H1 (cell line): ENCODE data around the gene UNC13D. TPM values are rescaled to one million over a fixed set of nuclear protein-coding genes. Genes with fewer than 3 reads are reported as not detected.
"Not testable (repeated sequence)": the region's sequence is repeated elsewhere in the genome, so short reads cannot be mapped to it uniquely, and the experiment has no call there.

Experiments used
- CTCF ChIA-PET: fragments of 300-600 bp; sonication (Branson Sonifier 250); formaldehyde crosslinking; loops from one replicate; lab custom pipeline; 2021; ENCODE audit not compliant: partially characterized antibody; lab: Charles Lee
- POLR2A ChIA-PET: fragments of 300-600 bp; sonication (Branson Sonifier 250); formaldehyde crosslinking; loops from one replicate; lab custom pipeline; 2021; ENCODE audit warnings: inconsistent platforms; ENCODE audit not compliant: partially characterized antibody; lab: Charles Lee
- DNase-seq, 2 experiments: peaks; one replicate each; pipeline versions ENCODE4 v3.0.0 to v3.0.0-alpha.2; 2010 to 2022; ENCODE audit warnings: low spot score in 2 of 2, low read depth in 1 of 2, mixed read lengths in 1 of 2
- FAIRE-seq: peaks from 2 replicates; lab custom pipeline; 2011; peaks lifted over from hg19 to GRCh38; lab: Jason Lieb, UNC
- H2AFZ ChIP-seq: 2 replicates; pipeline ENCODE4 v1.8.1; 2012; ENCODE audit warnings: low read length, inconsistent platforms
- H2AK5ac ChIP-seq: 2 replicates; pipeline ENCODE4 v1.6.1; 2013; ENCODE audit warnings: low read depth, low read length
- H2BK120ac ChIP-seq: replicated peaks from 2 replicates; pipeline ENCODE3; 2013; ENCODE audit warnings: low read depth, low read length, inconsistent platforms
- H2BK12ac ChIP-seq: 2 replicates; pipeline ENCODE4 v1.6.1; 2013; ENCODE audit warnings: low read depth, low read length
- H2BK15ac ChIP-seq: 2 replicates; pipeline ENCODE4 v1.6.1; 2013; ENCODE audit warnings: low read length
- H2BK20ac ChIP-seq: 2 replicates; pipeline ENCODE4 v1.6.1; 2013; ENCODE audit warnings: low read length
- H2BK5ac ChIP-seq: 2 replicates; pipeline ENCODE4 v1.6.1; 2013; ENCODE audit warnings: low read depth, low read length
- H3K14ac ChIP-seq: 2 replicates; pipeline ENCODE4 v1.6.1; 2013; ENCODE audit warnings: inconsistent platforms; ENCODE audit not compliant: insufficient read length
- H3K18ac ChIP-seq: 2 replicates; pipeline ENCODE4 v1.6.1; 2013; ENCODE audit warnings: low read length; ENCODE audit errors: extremely low read depth
- H3K23ac ChIP-seq: 2 replicates; pipeline ENCODE4 v1.6.1; 2013; ENCODE audit warnings: inconsistent platforms; ENCODE audit not compliant: insufficient read length
- H3K23me2 ChIP-seq: 2 replicates; pipeline ENCODE4 v1.6.1; 2013; ENCODE audit warnings: low read depth, low read length
- H3K27ac ChIP-seq: 2 replicates; pipeline ENCODE4 v1.6.1; 2011; ENCODE audit warnings: low read depth, low read length, inconsistent platforms
- H3K27me3 ChIP-seq, 4 experiments: replicated peaks in 1 of 4; 1 replicate in 1 of 4; 2 replicates in 3 of 4; pipeline versions ENCODE4 v1.6.1 to v1.8.1; 2011 to 2013; ENCODE audit warnings: low read length in 3 of 4, mild to moderate bottlenecking in 3 of 4, inconsistent platforms in 2 of 4, mixed read lengths in 2 of 4, moderate library complexity in 1 of 4; ENCODE audit not compliant: control insufficient read depth in 3 of 4, insufficient read depth in 3 of 4; ENCODE audit errors: extremely low read depth in 1 of 4
- H3K36me3 ChIP-seq, 4 experiments: 2 replicates each; pipeline versions ENCODE4 v1.6.1 to v1.8.1; 2011 to 2013; ENCODE audit warnings: mild to moderate bottlenecking in 4 of 4, low read length in 3 of 4, moderate library complexity in 2 of 4, control low read depth in 1 of 4, inconsistent platforms in 1 of 4; ENCODE audit not compliant: insufficient read depth in 4 of 4, control insufficient read depth in 2 of 4
- H3K4ac ChIP-seq: replicated peaks from 2 replicates; pipeline ENCODE3; 2013; ENCODE audit warnings: low read length, low read depth, mixed read lengths, inconsistent platforms; ENCODE audit not compliant: insufficient read length
- H3K4me1 ChIP-seq, 4 experiments: replicated peaks in 1 of 4; 1 replicate in 1 of 4; 2 replicates in 3 of 4; pipeline versions ENCODE4 v1.6.1 to v1.8.1; 2011 to 2013; ENCODE audit warnings: low read length in 3 of 4, inconsistent platforms in 2 of 4, mixed read lengths in 1 of 4; ENCODE audit not compliant: insufficient read depth in 4 of 4, control insufficient read depth in 3 of 4
- H3K4me2 ChIP-seq, 2 experiments: 2 replicates each; pipeline versions ENCODE4 v1.6.1 to v1.8.1; 2011 to 2013; ENCODE audit warnings: low read depth in 2 of 2, low read length in 2 of 2, control low read depth in 1 of 2, inconsistent platforms in 1 of 2, mild to moderate bottlenecking in 1 of 2; ENCODE audit not compliant: insufficient read depth in 1 of 2
- H3K4me3 ChIP-seq, 4 experiments: fragments of 200-600, 300-600 bp in 1 of 4; sonication (generic), shearing (Covaris generic), sonication (Bioruptor Twin) in 1 of 4; 2 replicates each; pipeline versions ENCODE4 v1.5.1 to v1.8.1; 2011 to 2016; ENCODE audit warnings: low read length in 4 of 4, low read depth in 3 of 4, control low read depth in 2 of 4, inconsistent platforms in 2 of 4, mild to moderate bottlenecking in 2 of 4, mixed read lengths in 1 of 4, moderate library complexity in 1 of 4; ENCODE audit not compliant: insufficient read depth in 2 of 4; ENCODE audit errors: extremely low read depth in 1 of 4
- H3K56ac ChIP-seq: replicated peaks from 2 replicates; pipeline ENCODE3; 2013; ENCODE audit warnings: low read depth, mild to moderate bottlenecking, mixed read lengths, low read length, inconsistent platforms; ENCODE audit not compliant: insufficient read length
- H3K79me1 ChIP-seq: 2 replicates; pipeline ENCODE4 v1.6.1; 2013; ENCODE audit warnings: low read depth, low read length, control low read depth
- H3K79me2 ChIP-seq, 2 experiments: 2 replicates each; pipeline versions ENCODE4 v1.6.1 to v1.8.1; 2012 to 2013; ENCODE audit warnings: low read length in 2 of 2, mild to moderate bottlenecking in 2 of 2, inconsistent platforms in 1 of 2; ENCODE audit not compliant: insufficient read depth in 2 of 2, control insufficient read depth in 1 of 2
- H3K9ac ChIP-seq, 4 experiments: replicated peaks in 1 of 4; 1 replicate in 1 of 4; 2 replicates in 3 of 4; pipeline versions ENCODE4 v1.6.1 to v1.8.1; 2011 to 2013; ENCODE audit warnings: low read depth in 3 of 4, low read length in 3 of 4, control low read depth in 2 of 4, mild to moderate bottlenecking in 2 of 4, moderate library complexity in 2 of 4, inconsistent platforms in 1 of 4; ENCODE audit errors: extremely low read depth in 1 of 4
- H3K9me3 ChIP-seq, 2 experiments: 2 replicates each; pipeline versions ENCODE4 v1.6.1 to v1.8.1; 2012 to 2013; ENCODE audit warnings: mild to moderate bottlenecking in 2 of 2, moderate library complexity in 2 of 2, control low read depth in 1 of 2, inconsistent platforms in 1 of 2, low read depth in 1 of 2, low read length in 1 of 2, mixed read lengths in 1 of 2; ENCODE audit not compliant: insufficient read depth in 2 of 2
- H4K20me1 ChIP-seq, 2 experiments: replicated peaks in 1 of 2; 2 replicates each; pipeline versions ENCODE3 to v1.8.1; 2011 to 2013; ENCODE audit warnings: inconsistent platforms in 2 of 2, low read length in 2 of 2, mild to moderate bottlenecking in 1 of 2; ENCODE audit not compliant: insufficient read depth in 2 of 2, control insufficient read depth in 1 of 2
- H4K5ac ChIP-seq: 2 replicates; pipeline ENCODE4 v1.6.1; 2013; ENCODE audit warnings: low read length, low read depth, mixed read lengths, inconsistent platforms; ENCODE audit not compliant: insufficient read length
- H4K8ac ChIP-seq: 2 replicates; pipeline ENCODE4 v1.8.0; 2013; ENCODE audit warnings: mild to moderate bottlenecking, moderate library complexity, low read length, inconsistent platforms; ENCODE audit not compliant: insufficient read depth; ENCODE audit errors: extremely low read depth
- H4K91ac ChIP-seq: replicated peaks from 2 replicates; pipeline ENCODE3; 2013; ENCODE audit warnings: low read length, mixed read lengths, inconsistent platforms; ENCODE audit not compliant: insufficient read length
- WGBS, 2 experiments: shearing (Covaris generic) in 1 of 2; methylation state at CpG; one replicate each; pipeline versions ENCODE4 v1.1.6 to v1.1.7; 2013 to 2015; ENCODE audit warnings: low lambda C conversion rate in 2 of 2, mixed read lengths in 2 of 2, inconsistent platforms in 1 of 2, low coverage in 1 of 2, missing lambda C conversion rate in 1 of 2; ENCODE audit not compliant: insufficient replicate concordance in 2 of 2, insufficient coverage in 1 of 2, insufficient read length in 1 of 2; ENCODE audit errors: extremely low coverage in 1 of 2, missing lambda C conversion rate in 1 of 2; 5-methylcytosine and 5-hydroxymethylcytosine counted together
- polyA plus RNA-seq, 7 experiments: library from polyadenylated mRNA; depleted of rRNA in 3 of 7; stranded (reverse) in 5 of 7; unstranded in 2 of 7; fragments of >200 nt in 5 of 7; fragments of 200-250 nt in 2 of 7; gene quantifications; 1 replicate in 5 of 7; 2 replicates in 1 of 7; 4 replicates in 1 of 7; pipeline versions ENCODE4 v1.2.1 to v1.2.3, GENCODE V29; 2011 to 2013; ENCODE audit warnings: missing spikeins in 2 of 7, mixed read lengths in 2 of 7
- total RNA-seq: library from RNA; stranded (reverse); fragmentation: NEBNext Ultra II Directional; extraction: Animal tissue kit (Norgen Biotek cat#: 25700); gene quantifications from 2 replicates; pipeline ENCODE4 v1.2.1, GENCODE V29; 2021

UNC13D gene
- total and polyA plus RNA-seq, 2 of the 8 experiments (the other 6 are each of a cell fraction or from before 2014, with no cell fraction given), result 3.6 to 8.4 TPM

DNA sequence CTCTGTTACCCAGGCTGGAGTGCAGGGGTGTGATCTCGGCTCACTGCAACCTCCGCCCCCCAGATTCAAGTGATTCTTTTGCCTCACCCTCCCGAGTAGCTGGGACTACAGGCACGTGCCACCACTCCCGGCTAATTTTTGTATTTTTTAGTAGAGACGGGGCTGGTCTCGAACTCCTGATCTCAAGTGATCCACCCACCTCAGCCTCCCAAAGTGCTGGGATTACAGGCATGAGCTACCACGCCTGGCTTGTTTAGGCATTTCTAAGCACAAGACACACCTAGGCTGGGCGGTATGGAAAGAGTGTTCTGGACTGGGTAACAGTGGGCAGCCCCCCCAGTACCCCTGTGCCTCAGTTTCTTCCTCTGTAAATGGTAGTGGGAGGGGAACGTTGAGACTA is 26.0 kb upstream of the UNC13D start:
- WGBS, 2 experiments, result 89% methylated on average over 10 of the region's 10 CpGs; no CpG with 5 or more reads in 1 of the 2 experiments
- not testable (repeated sequence) for H3K23ac ChIP-seq, H3K56ac ChIP-seq, H2BK5ac ChIP-seq, H2AFZ ChIP-seq, H3K4me1 ChIP-seq, H2BK12ac ChIP-seq, H3K79me2 ChIP-seq, H3K9ac ChIP-seq, H3K4me2 ChIP-seq, H3K4ac ChIP-seq, H3K14ac ChIP-seq, FAIRE-seq, H4K8ac ChIP-seq, H3K18ac ChIP-seq, H3K4me3 ChIP-seq, H3K36me3 ChIP-seq, H2BK120ac ChIP-seq, H2BK20ac ChIP-seq, H3K79me1 ChIP-seq, H3K9me3 ChIP-seq, H3K23me2 ChIP-seq, H3K27ac ChIP-seq, H4K91ac ChIP-seq, H2AK5ac ChIP-seq, H4K20me1 ChIP-seq, H4K5ac ChIP-seq, H2BK15ac ChIP-seq, H3K27me3 ChIP-seq, DNase-seq
- CTCF ChIA-PET, result interaction anchor here (0.6 to 11.3 kb wide), 7 partner anchors 9 to 320 kb away, joined by 3 to 157 read pairs (median 3); no protein-coding TSS in a partner anchor
- POLR2A ChIA-PET, result interaction anchor here (1.1 to 2.1 kb wide), 5 partner anchors 9 to 84 kb away, joined by 3 to 16 read pairs (median 3); partner anchors contain the start of gene TRIM65
